Spleen (tissue), 7 donors: Measurements from ENCODE around the gene WAC.

Source experiments
- CTCF ChIP-seq, 11 experiments: fragments of 200-600 bp in 7 of 11; fragments of 450-650 bp in 4 of 11; sonication (generic) in 4 of 11; IDR thresholded peaks in 8 of 11; conservative IDR thresholded peaks in 3 of 11; 1 replicate in 7 of 11; 2 replicates in 4 of 11; pipeline versions ENCODE4 v1.4.0 to v1.8.0; 2016 to 2021; ENCODE audit warnings: antibody characterized with exemption in 11 of 11, inconsistent platforms in 4 of 11, mild to moderate bottlenecking in 1 of 11
- POLR2A ChIP-seq, 3 donors: fragments of 450-650 bp; IDR thresholded peaks; one replicate each; pipeline ENCODE4 v1.5.1; 2017; ENCODE audit warnings: antibody characterized with exemption in 3 of 3, mild to moderate bottlenecking in 1 of 3
- donor health status: DM: no; HTN: no; CAD: no; lungs with moderate emphysema.
- donor health status: DM: no; HTN: no; CAD: no.
- donor health status: DM: no; HTN: no; CAD: no.

DNA sequence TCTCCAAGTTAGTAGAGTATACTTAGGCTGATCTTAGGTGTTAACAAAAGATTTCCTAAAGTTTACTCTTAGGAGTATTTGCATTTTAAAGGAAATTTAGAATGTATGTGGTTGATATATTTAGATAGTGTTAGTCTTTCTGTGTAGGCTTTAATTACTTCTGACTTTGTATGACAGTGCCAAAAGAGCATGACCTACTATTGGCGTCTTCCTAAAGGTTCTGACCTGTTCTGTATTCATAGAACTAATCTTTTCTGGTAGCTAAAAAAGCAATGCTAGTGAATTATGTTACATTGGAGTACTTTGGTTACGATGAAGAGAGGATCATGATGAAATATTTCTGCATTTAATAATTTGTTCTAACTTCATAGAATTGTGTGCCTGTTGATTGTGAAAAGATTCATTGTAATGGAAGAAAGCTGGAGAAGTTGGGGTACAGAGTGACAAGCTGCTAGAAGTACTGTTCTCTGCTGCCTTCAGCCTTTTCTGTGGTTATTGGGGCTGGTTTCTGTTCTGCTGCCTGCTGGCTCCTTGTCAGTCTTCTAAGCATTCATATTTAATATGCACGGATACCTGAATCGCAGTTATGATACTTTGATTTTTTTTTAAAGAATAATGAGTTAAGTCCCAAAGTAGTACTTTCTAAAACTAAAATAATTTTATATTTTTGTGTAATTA lies 13.2 kb downstream of the WAC start:
- TF ChIP-seq CTCF (IDR thresholded peaks at IDR 0.05 in 8 of 11, conservative IDR thresholded peaks at IDR 0.05 in 3 of 11), result no peak
- no peak for TF ChIP-seq POLR2A (IDR thresholded peaks at IDR 0.05)
